SU-DHL-6 (cell line): ENCODE measurements around the gene SNAPIN.

Source experiments
- CTCF ChIP-seq: fragments of 200-600 bp; sonication (generic); IDR thresholded peaks from one replicate; pipeline ENCODE4 v1.5.1; 2017; ENCODE audit warnings: antibody characterized with exemption, mild to moderate bottlenecking, low read length, moderate library complexity; ENCODE audit not compliant: insufficient read depth, poor library complexity, severe bottlenecking
- EZH2phosphoT487 ChIP-seq: fragments of 200-600 bp; sonication (generic), shearing (Covaris generic); conservative IDR thresholded peaks from 2 replicates; pipeline ENCODE4 v1.6.1; 2018; ENCODE audit warnings: mild to moderate bottlenecking, antibody characterized with exemption, low read length, moderate library complexity, mixed read lengths

GRCh38 chr1:153643816-153644215 is 14.7 kb upstream of the SNAPIN start:
- TF ChIP-seq CTCF: no peak
- TF ChIP-seq EZH2phosphoT487: no peak
